Astrocyte (in vitro differentiated cells and primary cell): ENCODE results near the gene CUEDC2. TPM values are rescaled to one million over a fixed set of nuclear protein-coding genes. Genes with fewer than 3 reads are reported as not detected.

Source experiments
- DNase-seq: peaks from one replicate; pipeline ENCODE4 v3.0.0-alpha.2; 2010; ENCODE audit warnings: low read depth
- FAIRE-seq: peaks from 2 replicates; lab custom pipeline; 2011; peaks lifted over from hg19 to GRCh38; lab: Jason Lieb, UNC
- H2AFZ ChIP-seq: 2 replicates; pipeline ENCODE4 v1.6.0; 2012; ENCODE audit warnings: low read depth, low read length, inconsistent platforms
- H3K27ac ChIP-seq: 2 replicates; pipeline ENCODE4 v1.5.1; 2011; ENCODE audit warnings: low read depth, low read length, inconsistent platforms
- H3K27me3 ChIP-seq: 2 replicates; pipeline ENCODE4 v1.6.0; 2011; ENCODE audit warnings: low read length, inconsistent platforms; ENCODE audit not compliant: insufficient read depth
- H3K36me3 ChIP-seq: 2 replicates; pipeline ENCODE4 v1.5.1; 2011; ENCODE audit warnings: low read length, inconsistent platforms; ENCODE audit not compliant: insufficient read depth
- H3K4me1 ChIP-seq: 2 replicates; pipeline ENCODE4 v1.5.1; 2011; ENCODE audit warnings: low read length, inconsistent platforms; ENCODE audit not compliant: insufficient read depth
- H3K4me2 ChIP-seq: 2 replicates; pipeline ENCODE4 v1.6.0; 2012; ENCODE audit warnings: low read length, inconsistent platforms
- H3K4me3 ChIP-seq: 2 replicates; pipeline ENCODE4 v1.5.1; 2011; ENCODE audit warnings: low read depth, mild to moderate bottlenecking, low read length, inconsistent platforms; ENCODE audit not compliant: insufficient read depth
- H3K79me2 ChIP-seq: 2 replicates; pipeline ENCODE4 v1.6.0; 2012; ENCODE audit warnings: mild to moderate bottlenecking, low read length, inconsistent platforms; ENCODE audit not compliant: insufficient read depth
- H3K9ac ChIP-seq: 2 replicates; pipeline ENCODE4 v1.6.0; 2012; ENCODE audit warnings: mild to moderate bottlenecking, low read length, inconsistent platforms
- H3K9me3 ChIP-seq: 2 replicates; pipeline ENCODE4 v1.5.1; 2012; ENCODE audit warnings: low read depth, mild to moderate bottlenecking, low read length, inconsistent platforms; ENCODE audit not compliant: insufficient read depth
- H4K20me1 ChIP-seq: 2 replicates; pipeline ENCODE4 v1.6.0; 2012; ENCODE audit warnings: low read length, inconsistent platforms; ENCODE audit not compliant: insufficient read depth
- H3K27ac Mint-ChIP-seq: one replicate; pipeline ENCODE4 v1.8.0; 2021; ENCODE audit warnings: mild to moderate bottlenecking, mixed read lengths; ENCODE audit not compliant: unreplicated experiment
- H3K27me3 Mint-ChIP-seq: one replicate; pipeline ENCODE4 v1.8.0; 2021; ENCODE audit warnings: low read depth, mixed read lengths; ENCODE audit not compliant: unreplicated experiment
- H3K36me3 Mint-ChIP-seq: one replicate; pipeline ENCODE4 v1.8.0; 2021; ENCODE audit warnings: low read depth, mixed read lengths; ENCODE audit not compliant: unreplicated experiment
- H3K4me1 Mint-ChIP-seq: one replicate; pipeline ENCODE4 v1.8.0; 2021; ENCODE audit warnings: low read depth, mixed read lengths; ENCODE audit not compliant: unreplicated experiment
- H3K4me3 Mint-ChIP-seq: one replicate; pipeline ENCODE4 v1.8.0; 2021; ENCODE audit warnings: mild to moderate bottlenecking, moderate library complexity, mixed read lengths; ENCODE audit not compliant: unreplicated experiment
- H3K9me3 Mint-ChIP-seq: one replicate; pipeline ENCODE4 v1.8.0; 2021; ENCODE audit warnings: mild to moderate bottlenecking, mixed read lengths; ENCODE audit not compliant: unreplicated experiment
- EZH2 ChIP-seq: IDR thresholded peaks from 2 replicates; pipeline ENCODE4 v1.6.1; 2012; ENCODE audit warnings: mild to moderate bottlenecking, low read length, inconsistent platforms; ENCODE audit not compliant: insufficient read depth
- total RNA-seq: library from RNA; stranded (reverse); gene quantifications from 2 replicates; pipeline ENCODE4 v1.2.1, GENCODE V29; 2021
- TF ChIP-seq, protein P1 (sequence below): IDR thresholded peaks from 2 replicates; pipeline ENCODE4 v1.5.1; 2011; ENCODE audit warnings: low read depth, mild to moderate bottlenecking, inconsistent platforms, low read length, moderate library complexity; ENCODE audit not compliant: insufficient read depth

CUEDC2 gene
- total RNA-seq, 1 donor from 2014 or later = 49.1 TPM

DNA sequence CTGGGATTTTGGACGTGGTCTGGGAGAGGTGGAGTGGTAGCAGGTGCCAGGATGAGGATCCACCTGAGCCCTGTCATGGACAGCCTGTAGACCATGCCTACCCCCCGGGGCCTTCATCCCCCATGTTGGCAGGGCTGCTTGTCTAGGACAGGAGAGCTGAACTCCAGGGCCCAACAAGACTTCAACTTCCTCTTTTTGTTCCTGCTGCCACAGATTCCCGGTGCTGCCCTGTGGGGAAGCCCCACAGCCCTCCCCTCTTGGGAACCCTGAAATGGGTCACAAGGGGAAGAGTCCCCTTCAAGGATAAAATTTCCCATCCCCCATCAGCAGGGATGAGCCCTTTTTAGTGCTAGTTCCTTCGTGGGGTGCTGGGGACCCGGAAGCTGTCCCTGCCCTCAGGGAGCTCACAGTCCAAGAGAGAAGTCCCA is 1.3 kb upstream of the CUEDC2 start:
- Histone ChIP-seq H3K27me3 (no peaks in the 10 kb centered on the region), H3K79me2 (peaks cover 12% of the 10 kb centered on the region), H3K36me3 (no peaks in the 10 kb centered on the region), H3K4me1 (peaks cover 18% of the 10 kb centered on the region), H3K9me3 (no peaks in the 10 kb centered on the region), H3K4me3 (no peak overlapping the region), H2AFZ (no peak overlapping the region), H3K27ac (no peak overlapping the region), H3K9ac (no peak overlapping the region), H4K20me1 (peaks cover 4% of the 10 kb centered on the region), H3K4me2 (no peak overlapping the region)
- no peaks in the 10 kb centered on the region for H3K9me3 Mint-ChIP-seq
- H3K4me1 Mint-ChIP-seq = peaks cover 10% of the 10 kb centered on the region
- DNase-seq (no peak), FAIRE-seq (no peak)
- H3K36me3 Mint-ChIP-seq = no peaks in the 10 kb centered on the region
- TF ChIP-seq, protein P1, sequence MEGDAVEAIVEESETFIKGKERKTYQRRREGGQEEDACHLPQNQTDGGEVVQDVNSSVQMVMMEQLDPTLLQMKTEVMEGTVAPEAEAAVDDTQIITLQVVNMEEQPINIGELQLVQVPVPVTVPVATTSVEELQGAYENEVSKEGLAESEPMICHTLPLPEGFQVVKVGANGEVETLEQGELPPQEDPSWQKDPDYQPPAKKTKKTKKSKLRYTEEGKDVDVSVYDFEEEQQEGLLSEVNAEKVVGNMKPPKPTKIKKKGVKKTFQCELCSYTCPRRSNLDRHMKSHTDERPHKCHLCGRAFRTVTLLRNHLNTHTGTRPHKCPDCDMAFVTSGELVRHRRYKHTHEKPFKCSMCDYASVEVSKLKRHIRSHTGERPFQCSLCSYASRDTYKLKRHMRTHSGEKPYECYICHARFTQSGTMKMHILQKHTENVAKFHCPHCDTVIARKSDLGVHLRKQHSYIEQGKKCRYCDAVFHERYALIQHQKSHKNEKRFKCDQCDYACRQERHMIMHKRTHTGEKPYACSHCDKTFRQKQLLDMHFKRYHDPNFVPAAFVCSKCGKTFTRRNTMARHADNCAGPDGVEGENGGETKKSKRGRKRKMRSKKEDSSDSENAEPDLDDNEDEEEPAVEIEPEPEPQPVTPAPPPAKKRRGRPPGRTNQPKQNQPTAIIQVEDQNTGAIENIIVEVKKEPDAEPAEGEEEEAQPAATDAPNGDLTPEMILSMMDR = no peak
- no peak for TF ChIP-seq EZH2
- H3K4me3 Mint-ChIP-seq = no peak overlapping the region
- peaks cover 10% of the 10 kb centered on the region for H3K27me3 Mint-ChIP-seq
- no peak overlapping the region for H3K27ac Mint-ChIP-seq

DNA sequence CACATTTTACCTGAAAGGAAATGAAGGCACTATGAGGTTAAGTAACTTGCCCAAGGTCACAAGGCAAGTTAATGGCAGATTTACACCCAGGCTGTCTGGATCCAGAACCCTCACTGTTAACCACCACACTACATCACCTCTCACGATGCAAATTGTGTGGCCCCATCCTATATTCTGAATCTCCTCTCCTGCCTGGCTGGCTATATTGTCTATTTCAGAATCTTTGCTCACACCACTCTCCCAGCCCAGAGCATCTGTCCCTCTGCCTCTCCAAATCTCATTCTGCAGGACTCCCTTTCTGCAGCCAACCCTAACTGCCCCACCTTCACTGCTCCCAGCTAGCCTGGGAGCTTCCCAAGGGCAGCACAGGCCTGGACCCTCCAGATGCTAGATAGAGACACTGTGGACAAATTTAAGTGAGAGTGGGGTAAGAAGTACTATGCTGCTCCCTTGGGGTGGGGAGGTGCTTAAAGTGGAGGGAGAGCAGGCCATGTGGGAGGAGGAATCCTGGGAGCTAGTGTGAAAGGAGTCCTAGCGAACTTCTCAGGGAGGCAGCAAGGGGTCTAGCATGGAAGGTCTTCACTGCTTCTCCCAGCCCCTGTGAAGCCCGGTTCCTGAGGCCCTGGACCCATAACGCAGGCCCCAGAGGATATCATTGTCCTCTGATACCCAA is 786 bp downstream of the CUEDC2 start:
- peak overlapping the region; percentile 91 for H3K27ac Mint-ChIP-seq
- DNase-seq (no peak), FAIRE-seq (no peak)
- Histone ChIP-seq H3K4me2 (peak overlapping the region; percentile 96), H3K9ac (peak overlapping the region; percentile 94), H3K4me1 (peaks cover 23% of the 10 kb centered on the region), H3K79me2 (peaks cover 12% of the 10 kb centered on the region), H3K9me3 (no peaks in the 10 kb centered on the region), H3K36me3 (no peaks in the 10 kb centered on the region), H3K4me3 (peak overlapping the region; percentile 93), H2AFZ (peak overlapping the region; percentile 94), H4K20me1 (peaks cover 16% of the 10 kb centered on the region), H3K27me3 (no peaks in the 10 kb centered on the region), H3K27ac (peak overlapping the region; percentile 74)
- TF ChIP-seq, protein P1 = no peak
- TF ChIP-seq EZH2 = no peak
- H3K4me1 Mint-ChIP-seq = peaks cover 13% of the 10 kb centered on the region
- H3K4me3 Mint-ChIP-seq = peak overlapping the region; percentile 95
- H3K36me3 Mint-ChIP-seq = peaks cover 6% of the 10 kb centered on the region
- H3K9me3 Mint-ChIP-seq = no peaks in the 10 kb centered on the region
- H3K27me3 Mint-ChIP-seq = peaks cover 4% of the 10 kb centered on the region

- H3K27me3 ChIP-seq = no peaks in the 10 kb centered on the region
- H3K4me3 ChIP-seq = no peak overlapping the region
- FAIRE-seq = no peak
- no peak overlapping the region for H2AFZ ChIP-seq
- no peak overlapping the region for H3K9ac ChIP-seq
- peaks cover 14% of the 10 kb centered on the region for H3K4me1 ChIP-seq
- Mint-ChIP-seq H3K4me3 (no peak overlapping the region), H3K27ac (no peak overlapping the region), H3K36me3 (peaks cover 6% of the 10 kb centered on the region), H3K27me3 (no peaks in the 10 kb centered on the region), H3K9me3 (no peaks in the 10 kb centered on the region), H3K4me1 (peaks cover 7% of the 10 kb centered on the region)
- H3K4me2 ChIP-seq = no peak overlapping the region
- H3K79me2 ChIP-seq = peaks cover 14% of the 10 kb centered on the region
- H3K36me3 ChIP-seq = no peaks in the 10 kb centered on the region
- TF ChIP-seq, protein P1 = no peak
- no peak for TF ChIP-seq EZH2
- H3K27ac ChIP-seq = no peak overlapping the region
- no peaks in the 10 kb centered on the region for H3K9me3 ChIP-seq
- DNase-seq = no peak
- H4K20me1 ChIP-seq = peaks cover 22% of the 10 kb centered on the region
These were observed 2.9 kb downstream of the CUEDC2 start for GRCh38 chr10:102429468-102429867.
